ENCODE measurements around the gene PPFIA4. TPM values are rescaled to one million over a fixed set of nuclear protein-coding genes. Genes with fewer than 3 reads are reported as not detected.

Gene PPFIA4
- 20.9 and 24.6 TPM in 2 replicates for total RNA-seq

DNA sequence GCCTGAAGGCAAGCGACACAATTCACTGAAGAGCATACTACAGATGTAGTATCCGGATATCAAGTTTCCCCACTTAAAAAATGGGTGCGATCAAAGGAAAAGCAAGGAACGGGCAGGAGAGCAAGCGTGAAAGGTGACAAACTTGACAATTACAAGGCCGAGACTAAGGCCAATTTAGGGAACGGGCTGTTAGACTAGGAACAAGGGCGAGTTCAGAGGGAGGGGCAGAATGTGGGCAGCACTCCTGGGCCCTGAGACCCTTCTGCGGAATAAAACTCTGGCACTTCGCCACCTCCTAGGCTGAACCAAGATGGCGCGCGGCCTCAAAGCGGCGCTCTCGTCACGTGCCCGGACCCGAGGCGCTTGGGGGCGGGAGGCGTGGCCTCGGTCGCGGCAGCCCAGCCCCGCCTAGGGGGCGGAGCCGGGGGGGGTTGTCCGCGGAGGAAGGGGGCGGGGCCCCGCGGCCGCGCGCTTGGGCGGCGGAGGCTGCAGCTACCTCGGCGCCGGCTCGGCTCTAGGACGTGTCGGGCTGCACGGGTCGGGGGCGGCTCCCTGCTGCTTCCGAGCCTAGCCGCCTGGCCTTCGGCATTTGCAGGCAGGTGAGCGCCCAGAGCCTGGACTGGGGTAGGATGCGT lies at the start of gene PPFIA4:
PPFIA4 (plus strand) TSS at position 461 of the 635 bp plus-strand sequence. CDS start 12,518 bp downstream, outside the sequence.

DNA sequence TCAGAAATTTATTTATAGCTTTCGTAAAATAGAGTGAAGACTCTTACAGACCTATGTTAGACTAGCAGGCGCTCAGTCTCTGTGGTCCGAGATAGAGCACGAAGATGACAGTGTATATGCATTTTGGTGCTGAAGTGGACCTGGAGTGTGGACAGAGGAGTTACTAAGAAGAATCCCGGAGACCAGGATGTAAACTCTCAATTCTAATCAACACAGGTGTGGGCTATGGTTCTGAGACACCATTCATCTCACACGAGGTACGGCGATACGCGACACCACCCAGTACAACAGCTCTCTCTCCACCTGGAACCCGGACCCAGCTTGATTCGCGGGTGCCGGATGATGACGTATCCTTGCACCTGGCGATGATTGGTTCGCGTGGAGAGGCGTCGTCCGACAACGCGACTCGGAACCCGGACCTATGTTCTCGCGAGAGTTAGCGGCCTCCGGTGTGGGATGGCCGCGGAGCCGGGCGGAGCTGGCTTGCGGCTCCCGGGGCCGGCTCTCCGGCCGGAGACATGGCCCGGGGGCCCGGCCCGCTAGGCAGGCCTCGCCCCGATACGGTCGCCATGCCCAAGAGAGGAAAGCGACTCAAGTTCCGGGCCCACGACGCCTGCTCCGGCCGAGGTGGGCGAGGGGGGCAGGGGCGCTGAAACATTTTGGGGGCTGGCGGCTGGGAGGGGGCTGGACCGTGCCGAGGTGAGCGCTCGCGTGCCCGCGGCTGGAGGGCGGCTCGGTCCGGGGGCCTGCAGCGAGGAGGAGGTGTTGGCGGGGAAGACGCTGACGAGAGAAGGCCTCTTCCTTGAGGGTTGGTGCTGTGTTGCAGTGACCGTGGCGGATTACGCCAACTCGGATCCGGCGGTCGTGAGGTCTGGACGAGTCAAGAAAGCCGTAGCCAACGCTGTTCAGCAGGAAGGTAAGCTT lies 19.1 kb upstream of the PPFIA4 start, which contains the start of gene TMEM183A:
TMEM183A (plus strand) TSS at position 427 of the 924 bp plus-strand sequence; CDS start at position 519, 92 bp downstream.

DNA sequence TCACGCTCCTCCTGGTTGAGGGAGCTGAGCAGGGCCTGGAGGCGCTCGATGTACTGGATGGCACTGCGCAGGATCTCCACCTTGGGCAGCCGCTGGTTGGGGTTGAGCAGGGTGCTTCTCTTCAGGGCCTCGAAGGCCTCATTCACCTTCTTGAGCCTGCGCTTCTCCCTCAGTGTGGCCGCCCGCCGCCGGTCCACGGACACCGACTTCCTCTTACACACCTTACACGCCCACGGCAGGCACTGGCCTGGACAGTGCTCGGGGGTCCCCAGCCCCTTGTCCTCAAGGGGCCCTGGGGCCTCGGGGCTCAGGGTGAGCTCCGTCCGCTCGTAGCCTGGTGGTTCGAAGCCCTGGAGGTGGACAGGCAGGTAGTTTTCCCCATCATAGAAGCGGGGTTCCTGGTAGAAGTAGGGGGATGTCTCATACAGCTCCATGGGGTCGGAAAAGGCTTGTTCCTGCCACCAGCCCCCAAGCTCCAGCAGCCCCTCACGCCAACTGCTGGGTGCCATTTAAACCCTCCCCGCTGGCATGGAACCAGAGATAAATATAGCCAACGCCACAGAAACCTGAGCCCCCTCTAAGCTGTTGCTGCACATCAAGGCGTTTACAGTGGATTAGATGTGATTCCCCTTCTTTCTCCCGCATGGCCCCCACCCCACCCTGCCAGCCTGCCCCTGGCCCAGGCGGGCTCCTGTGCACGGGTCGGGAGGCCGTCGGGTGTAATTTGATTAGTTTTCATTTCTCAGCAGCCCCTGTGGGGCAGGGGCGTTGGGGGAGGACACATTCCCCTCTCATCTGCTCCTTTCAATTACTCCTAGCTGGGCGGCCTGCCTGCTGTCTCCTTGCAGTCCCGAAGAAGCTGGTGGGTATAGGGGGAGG lies 59.5 kb downstream of the PPFIA4 start, which contains the start of gene MYOG:
MYOG (minus strand) TSS at position 485 of the 879 bp plus-strand sequence; CDS start at position 434, 51 bp downstream.

DNA sequence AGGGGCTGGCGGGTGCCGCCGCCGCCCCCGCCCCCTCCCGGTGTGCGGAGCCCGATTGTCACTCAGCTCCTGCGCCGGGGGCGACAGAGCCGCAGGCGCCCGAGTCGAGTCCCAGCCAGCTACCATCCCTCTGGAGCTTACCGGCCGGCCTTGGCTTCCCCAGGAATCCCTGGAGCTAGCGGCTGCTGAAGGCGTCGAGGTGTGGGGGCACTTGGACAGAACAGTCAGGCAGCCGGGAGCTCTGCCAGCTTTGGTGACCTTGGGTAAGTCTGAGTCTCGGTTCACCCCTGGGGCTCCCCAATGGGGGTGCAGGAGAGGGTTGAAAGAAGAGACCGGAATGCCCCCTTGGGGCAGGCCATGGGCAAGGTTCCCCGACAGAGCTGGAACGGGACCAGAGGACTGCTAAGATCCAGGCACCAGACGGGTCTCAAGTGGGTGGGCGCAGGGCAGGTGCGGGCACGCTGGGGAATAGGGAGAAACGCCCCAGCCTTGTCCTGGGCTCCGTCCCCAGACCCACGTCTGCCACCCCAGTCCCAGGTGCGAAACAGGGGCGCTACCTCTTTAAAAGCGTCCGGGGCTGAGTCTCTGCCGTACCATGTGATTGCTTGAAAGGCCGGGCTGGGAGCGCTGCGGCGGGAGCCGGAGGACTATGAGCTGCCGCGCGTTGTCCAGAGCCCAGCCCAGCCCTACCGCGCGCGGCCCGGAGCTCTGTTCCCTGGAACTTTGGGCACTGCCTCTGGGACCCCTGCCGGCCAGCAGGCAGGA lies 101.6 kb downstream of the PPFIA4 start, which contains the start of gene ADORA1:
ADORA1 (plus strand) TSS at position 61 of the 765 bp plus-strand sequence. CDS start 1,116 bp downstream, outside the sequence.

Other genes starting within 250 kb of the PPFIA4 start
- 109 and 127 TPM in 2 replicates for gene KDM5B, start 218.1 kb upstream of the PPFIA4 start, total RNA-seq
- 0.78 and 0.89 TPM in 2 replicates for gene PCAT6, start 215.5 kb upstream of the PPFIA4 start, total RNA-seq
- gene RABIF, start 137.3 kb upstream of the PPFIA4 start, total RNA-seq, result 3.0 and 5.0 TPM in 2 replicates
- 38.3 and 38.6 TPM in 2 replicates for gene KLHL12, start 99.3 kb upstream of the PPFIA4 start, total RNA-seq
- 120 TPM in 2 replicates for gene ADIPOR1, start 68.2 kb upstream of the PPFIA4 start, total RNA-seq
- 40.7 and 83.1 TPM in 2 replicates for gene CYB5R1, start 59.2 kb upstream of the PPFIA4 start, total RNA-seq
- gene TMEM183A, start 19.1 kb upstream of the PPFIA4 start, total RNA-seq, result 80.8 and 116 TPM in 2 replicates
- gene MYOG, start 59.5 kb downstream of the PPFIA4 start, total RNA-seq, result not detected in 2 replicates
- gene ADORA1, start 101.2 kb downstream of the PPFIA4 start, total RNA-seq, result 5.7 and 12.8 TPM in 2 replicates
- gene MYBPH, start 149.3 kb downstream of the PPFIA4 start, total RNA-seq, result 0.30 TPM in 1 of 2 replicates, not detected in the other
- gene CHI3L1, start 160.2 kb downstream of the PPFIA4 start, total RNA-seq, result 2.4 and 339 TPM in 2 replicates
- under 0.01 TPM in 1 of 2 replicates, not detected in the other for gene CHIT1, start 203.2 kb downstream of the PPFIA4 start, total RNA-seq

Measured in smooth muscle cell of the umbilical artery (primary cell).